GM18951 (cell line): Measurements from ENCODE around the gene ANKRD18A.

ENCODE experiments used
- POLR2A ChIP-seq: IDR thresholded peaks from 4 replicates; pipeline ENCODE4 v1.6.1; 2011; ENCODE audit warnings: mild to moderate bottlenecking; ENCODE audit not compliant: insufficient read length, insufficient read depth; ENCODE audit errors: extremely low read depth
- in situ Hi-C: fragments of 300-500 bp; cut with MboI; formaldehyde crosslinking; loops from one replicate; pipeline ENCODE4 v1.12.0; 2022; ENCODE audit warnings: low sequenced_read_pairs, mixed read lengths, inconsistent platforms; ENCODE audit not compliant: unreplicated experiment

Gene ANKRD18A

DNA sequence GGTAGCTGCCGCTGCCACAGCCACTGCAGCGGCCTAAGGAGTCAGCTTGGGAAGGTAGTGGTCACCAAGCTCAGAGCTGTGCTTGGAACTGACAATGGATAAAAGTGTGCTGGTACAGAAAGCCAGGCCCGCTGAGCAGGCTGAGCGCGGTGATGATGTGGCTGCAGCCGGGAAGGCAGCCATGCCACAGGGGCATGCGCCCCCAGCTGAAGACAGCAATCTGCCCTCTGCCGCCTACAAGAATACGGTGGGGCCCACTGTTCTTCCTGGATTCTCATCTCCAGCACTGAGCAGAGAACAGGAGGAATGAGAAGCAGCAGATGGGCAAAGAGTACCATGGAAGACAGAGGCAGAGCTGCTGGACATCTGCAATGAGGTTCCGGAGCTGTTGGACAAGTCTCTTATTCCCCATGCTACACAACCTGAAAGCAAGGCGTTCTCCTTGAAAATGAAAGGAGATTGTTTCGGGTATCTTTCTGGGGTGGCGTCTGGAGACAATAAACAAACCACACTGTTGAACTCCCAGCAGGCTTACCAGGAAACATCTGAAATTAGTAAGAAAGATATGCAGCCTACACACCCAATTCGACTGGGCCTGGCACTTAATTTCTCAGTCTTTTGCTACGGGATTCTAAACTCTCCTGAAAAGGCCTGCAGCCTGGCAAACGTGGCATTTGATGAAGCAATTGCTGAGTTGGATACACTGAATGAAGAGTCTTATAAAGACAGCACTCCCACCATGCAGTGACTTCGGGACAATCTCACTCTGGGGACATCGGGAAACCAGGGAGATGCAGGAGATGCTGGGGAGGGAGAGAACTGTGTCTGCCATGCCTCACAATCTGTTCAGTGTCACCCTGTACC, 22.8 kb upstream of the ANKRD18A start:
- no peak for TF ChIP-seq POLR2A
- in situ Hi-C loops = no loop called here

DNA sequence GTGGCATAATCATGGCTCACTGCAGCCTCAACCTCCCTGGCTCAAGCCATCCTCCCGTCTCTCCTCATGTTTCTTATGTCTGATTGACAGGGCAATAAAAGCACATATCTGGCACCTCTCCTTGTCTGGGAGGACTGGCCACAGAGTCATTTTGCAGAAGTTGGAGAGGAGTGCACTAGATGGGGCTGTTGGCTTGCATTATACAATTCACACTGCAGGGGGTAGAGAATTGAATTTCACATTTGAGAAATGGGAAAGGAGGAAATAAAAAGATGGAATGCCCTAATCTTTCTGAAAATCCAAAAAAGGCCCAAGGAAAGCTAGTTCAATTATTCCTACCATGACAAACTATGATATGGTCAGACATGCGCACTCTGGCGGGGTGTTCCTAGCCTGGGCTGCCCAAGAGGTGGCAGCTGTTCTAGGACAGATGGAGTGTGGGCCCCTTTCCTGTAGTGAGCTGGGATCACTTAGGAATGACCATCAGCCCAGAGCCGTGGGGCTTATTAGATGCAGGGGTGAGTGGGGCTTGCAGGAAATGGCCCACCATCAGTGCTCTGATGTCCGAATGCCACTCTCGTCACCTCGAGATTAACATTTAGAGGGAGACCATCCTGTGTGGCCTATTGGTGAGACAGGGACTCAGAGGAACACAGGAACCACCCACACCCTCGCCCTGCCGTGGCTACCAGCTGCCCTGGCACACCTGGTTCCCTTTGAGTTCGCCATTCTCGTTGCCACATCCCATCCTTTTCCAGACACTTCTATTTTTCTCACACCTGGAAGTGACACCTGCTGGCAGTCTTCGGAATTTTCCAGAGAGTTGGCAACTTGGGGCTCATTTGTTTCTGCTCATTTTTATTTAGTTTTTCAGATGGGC, 21.8 kb upstream of the ANKRD18A start:
- no peak for TF ChIP-seq POLR2A

DNA sequence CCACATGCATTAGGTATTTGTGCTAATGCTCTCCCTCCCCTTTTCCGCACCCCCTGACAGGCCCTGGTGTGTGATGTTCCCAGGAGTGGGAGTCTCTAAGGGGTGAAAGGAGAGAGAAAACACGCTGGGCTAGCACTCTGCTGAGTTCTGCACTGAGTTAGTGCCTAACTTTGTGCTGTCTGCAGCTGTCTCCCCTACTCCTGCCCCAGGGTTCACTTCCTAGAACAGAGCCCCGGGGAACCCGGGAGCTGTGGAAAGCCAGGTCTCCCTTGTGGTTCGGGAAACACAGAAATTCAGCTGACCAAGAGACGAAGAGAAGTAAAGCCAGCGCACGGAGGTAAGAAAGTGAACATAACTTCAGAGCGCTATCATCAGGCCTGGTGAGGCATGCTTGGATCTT, 20.7 kb upstream of the ANKRD18A start:
- no peak for TF ChIP-seq POLR2A
- in situ Hi-C loops = no loop called here

More for the DNA sequence above, 21.8 kb upstream of the ANKRD18A start:
- in situ Hi-C loops = no loop called here

DNA sequence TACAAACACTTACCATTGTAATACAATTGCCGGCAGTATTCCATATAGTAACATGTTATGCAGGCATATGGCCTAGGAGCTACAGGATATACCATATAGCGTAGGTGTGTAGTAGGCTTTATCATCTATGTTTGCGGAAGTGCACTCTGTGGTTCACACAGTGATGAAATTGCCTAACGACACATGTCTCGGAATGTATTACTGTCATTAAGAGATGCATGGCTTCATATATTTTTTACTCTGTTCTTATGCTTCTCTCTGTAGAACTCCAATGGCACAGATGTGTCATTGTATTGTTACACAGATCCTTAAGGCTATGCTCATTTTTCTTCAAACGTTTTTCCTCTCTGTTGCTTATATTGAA, 19.2 kb upstream of the ANKRD18A start:
- TF ChIP-seq POLR2A = no peak
- in situ Hi-C loops = no loop called here

DNA sequence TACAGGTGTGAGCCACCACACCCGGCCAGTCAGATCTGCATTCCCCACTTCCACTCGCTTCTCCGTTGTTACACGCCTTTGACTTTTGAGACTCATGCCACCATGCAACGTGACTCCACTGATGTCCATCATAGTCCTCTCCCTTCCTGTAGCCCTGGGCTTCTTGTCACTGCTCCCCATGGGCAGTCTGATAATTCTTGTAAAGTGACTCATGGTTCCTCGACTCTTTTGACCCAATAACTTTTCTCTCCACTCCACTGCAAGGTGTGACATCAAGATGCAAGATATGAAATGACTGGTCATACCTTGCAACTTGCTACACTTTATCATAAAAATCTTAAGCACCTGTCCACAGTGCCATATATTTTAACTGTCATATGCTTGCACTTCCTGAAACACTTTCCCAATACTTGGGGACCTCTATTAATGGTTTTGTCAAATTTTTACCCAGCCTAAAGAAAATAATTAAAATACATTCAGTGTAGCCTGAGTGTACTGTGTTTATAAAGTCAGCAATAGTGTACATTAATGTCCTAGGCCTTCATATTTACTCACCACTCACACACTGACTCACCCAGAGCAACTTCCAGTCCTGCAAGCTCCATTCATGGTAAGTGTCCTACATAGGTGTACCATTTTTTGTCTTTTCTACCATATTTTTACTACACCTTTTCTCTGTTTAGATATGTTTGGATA, 18.6 kb upstream of the ANKRD18A start:
- TF ChIP-seq POLR2A = no peak
- in situ Hi-C loops = no loop called here

DNA sequence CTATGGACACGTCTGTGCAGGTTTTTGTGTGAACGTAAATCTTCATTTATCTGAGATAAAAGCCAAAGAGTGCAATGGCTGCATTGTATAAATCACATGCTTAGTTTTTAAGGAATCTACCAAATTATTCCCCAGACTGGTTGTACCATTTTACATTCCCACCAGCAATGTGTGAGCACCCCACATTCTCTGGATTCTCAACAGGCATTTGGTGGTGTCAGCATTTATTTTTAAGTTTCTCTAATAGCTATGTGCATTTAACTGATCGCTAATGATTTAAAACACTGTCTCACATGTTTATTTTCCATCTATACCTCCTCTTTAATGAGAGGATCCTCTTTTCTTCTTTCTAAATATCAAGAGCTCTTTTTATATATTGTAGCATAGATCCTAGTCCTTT, 13.9 kb upstream of the ANKRD18A start:
- no peak for TF ChIP-seq POLR2A
- in situ Hi-C loops = no loop called here

DNA sequence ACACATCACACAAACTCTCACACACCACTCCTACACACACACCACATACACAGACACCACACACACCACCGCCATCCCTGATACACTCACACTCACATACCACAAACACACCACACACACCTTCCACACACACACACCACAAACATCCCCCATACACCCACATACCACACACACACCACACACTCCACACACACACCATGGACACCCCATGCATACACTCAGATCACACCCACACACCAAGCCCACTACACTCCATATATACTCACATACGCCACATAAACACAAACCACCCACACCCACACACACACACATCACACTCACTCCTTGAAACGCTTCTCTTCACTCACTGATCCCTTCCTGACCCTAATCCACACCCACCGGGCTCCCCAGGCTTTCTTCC, 9.1 kb upstream of the ANKRD18A start:
- TF ChIP-seq POLR2A = no peak
- in situ Hi-C loops = no loop called here

DNA sequence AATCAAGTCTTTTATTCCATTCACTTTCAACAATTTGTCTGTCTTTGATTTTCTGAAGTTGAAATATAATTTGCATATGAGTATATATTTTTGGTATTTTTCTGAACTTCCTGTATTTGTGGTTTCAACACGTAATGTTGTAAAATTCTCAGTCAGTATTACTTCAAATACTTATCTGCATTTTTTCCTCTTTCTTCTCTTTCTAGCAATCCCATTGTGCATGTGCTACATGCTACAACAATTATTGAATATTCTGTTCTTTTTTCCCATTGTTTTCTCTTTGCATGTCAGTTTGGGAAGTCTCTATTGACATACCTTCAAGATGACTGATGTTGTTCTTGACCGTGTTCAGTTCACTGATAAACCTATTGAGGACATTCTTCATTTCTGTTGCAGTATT, 5.6 kb upstream of the ANKRD18A start:
- in situ Hi-C loops = no loop called here
- TF ChIP-seq POLR2A = no peak

DNA sequence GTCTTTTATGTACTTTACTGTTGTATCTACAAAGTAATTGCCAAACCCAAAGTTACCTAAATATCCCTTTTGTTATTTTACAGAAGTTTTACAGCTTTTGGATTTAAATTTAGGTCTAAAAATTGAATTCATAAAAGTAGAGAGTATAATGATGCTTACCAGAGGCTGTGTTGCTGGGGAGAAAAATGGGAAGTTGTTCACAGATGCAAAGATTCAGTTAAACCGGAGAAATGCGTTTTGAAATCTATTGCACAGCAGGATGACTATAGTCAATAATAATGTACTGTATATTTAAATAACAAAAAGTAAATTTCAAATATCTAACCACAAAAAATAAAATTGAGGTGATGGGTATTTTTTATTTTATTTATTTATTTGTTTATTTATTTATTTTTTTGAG, 2.6 kb upstream of the ANKRD18A start:
- in situ Hi-C loops = no loop called here
- TF ChIP-seq POLR2A = no peak

DNA sequence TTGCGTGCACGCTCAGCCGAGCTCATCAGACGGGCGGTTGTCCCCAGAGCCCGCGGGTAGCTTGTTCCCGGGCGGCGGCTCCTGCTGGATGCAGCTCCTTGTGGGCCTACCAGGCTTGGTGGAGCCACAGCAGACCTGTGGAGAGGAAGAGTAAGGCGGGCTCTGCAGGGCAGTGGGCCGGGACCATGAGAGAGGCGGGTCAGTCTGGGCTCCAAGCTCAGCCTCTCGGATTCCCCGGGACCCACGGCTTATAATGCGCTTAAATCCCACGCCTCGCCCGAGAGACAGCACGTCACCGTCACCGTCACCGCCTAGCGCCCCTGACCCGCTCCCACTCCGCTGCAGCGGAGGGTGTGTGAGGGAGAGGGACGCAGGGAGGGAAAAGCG, 1.9 kb upstream of the ANKRD18A start:
- no peak for TF ChIP-seq POLR2A
- in situ Hi-C loops = no loop called here

DNA sequence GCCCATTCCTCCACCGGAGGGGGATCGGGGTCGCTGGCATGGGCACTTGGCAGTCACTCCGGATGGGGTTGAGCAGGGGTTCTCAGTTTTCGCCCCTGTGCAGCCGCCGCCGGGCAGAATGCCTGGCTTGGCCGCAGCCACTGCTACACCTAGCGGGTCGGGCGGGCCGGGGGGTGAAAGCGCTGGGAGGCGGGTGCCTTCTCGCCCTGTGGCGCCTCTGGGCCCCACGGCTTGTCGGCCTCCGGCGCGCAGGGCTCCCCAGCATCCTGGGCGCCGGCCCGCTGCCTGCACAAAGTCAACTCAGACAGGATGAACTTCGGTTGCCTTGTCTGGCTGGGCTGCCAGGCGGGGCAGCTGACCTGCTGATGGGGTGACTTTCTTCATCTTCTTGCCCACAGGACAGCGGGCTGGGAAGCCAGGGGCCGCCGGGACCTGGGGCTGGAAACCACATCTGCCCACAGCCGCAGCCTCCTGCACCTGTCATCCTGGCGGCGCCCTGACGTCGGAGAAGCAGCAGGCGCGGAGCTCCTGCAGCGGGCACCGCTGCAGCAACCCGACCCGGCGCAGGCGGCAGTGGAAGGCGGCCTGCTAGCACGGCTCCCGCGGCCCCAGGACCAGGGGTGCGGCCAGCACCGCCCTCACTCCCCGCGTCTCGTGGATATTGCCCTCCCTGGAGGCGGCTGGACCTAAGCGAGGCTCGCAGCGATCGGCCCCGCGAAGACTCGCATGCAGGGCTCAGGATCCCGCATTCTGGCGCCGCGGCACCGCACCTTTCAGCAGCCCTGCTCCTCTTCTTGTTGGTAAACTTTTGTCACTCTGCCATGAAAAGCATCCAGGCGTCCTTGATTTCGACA, 1.3 kb upstream of the ANKRD18A start:
- in situ Hi-C loops = no loop called here
- no peak for TF ChIP-seq POLR2A
